Fibroblast of peridontal ligament (primary cell): ENCODE measurements around the gene VWDE.
"Not testable (repeated sequence)": the region's sequence is repeated elsewhere in the genome, so short reads cannot be mapped to it uniquely, and the experiment has no call there.

Source experiments
- DNase-seq: peaks from one replicate; pipeline ENCODE4 v3.0.0-alpha.2; 2010; ENCODE audit errors: extremely low read depth

The VWDE gene

DNA sequence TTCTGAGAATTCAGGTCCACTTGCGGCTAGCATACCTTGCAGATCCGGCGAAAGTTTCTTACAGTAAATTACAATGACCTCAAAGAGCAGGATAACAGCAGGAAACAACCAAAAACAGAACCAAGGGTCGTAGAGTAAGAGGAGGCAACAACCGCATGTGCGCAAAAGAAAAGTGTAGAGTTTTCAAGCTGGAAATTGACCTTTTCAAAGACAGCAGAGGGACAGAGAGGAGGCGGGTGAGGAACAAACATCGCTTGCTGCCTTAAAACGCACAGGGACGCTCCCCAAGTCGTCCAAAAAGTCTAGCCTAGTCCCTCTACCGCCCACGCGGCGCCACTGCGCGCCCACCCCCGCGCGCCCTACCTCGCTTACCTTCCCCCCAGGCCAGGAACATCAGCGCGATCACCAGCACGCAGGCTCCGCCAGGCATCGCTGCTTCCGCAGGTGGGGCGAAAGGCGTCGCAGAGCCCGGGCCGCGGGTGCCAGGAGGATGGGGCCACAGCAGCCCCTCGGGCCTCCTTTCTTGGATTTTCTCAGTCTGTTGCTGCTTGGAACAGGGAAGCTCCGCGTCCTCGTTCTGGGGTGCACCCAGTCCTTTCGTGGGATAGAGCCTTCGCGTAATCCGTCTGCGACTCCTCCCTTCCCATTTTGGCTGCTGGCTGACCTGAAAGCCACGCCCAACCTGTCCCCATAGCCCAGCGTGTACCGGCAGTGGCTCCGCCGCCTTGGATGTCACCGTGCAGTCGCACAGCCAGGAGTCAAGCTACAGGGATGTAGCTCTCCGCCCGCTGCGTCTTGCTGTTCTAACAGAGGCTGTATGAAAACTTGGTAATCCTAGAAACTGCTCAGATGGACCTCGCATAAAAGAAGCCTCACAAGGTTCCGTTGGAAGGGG lies at the start of gene VWDE:
Gene VWDE (minus strand): TSS at position 579 of the 895 bp plus-strand sequence. CDS start 149 bp downstream, at position 430.
- DNase-seq: no peak

- DNase-seq: not testable (repeated sequence)
Measured at GRCh38 chr7:12453136-12453535, 49.5 kb upstream of the VWDE start.

- DNase-seq: no peak
Measured at GRCh38 chr7:12450615-12451014, 47.0 kb upstream of the VWDE start.

GRCh38 chr7:12444785-12445184 lies 41.1 kb upstream of the VWDE start:
- DNase-seq: no peak

- DNase-seq: no peak
Measured at GRCh38 chr7:12440229-12440628, 36.6 kb upstream of the VWDE start.

GRCh38 chr7:12436896-12437535 lies 33.4 kb upstream of the VWDE start:
- peak; percentile 28 for DNase-seq

- DNase-seq: no peak
Measured at GRCh38 chr7:12436126-12436525, 32.5 kb upstream of the VWDE start.

- DNase-seq: peak; percentile 23
Measured at GRCh38 chr7:12434012-12434642, 30.5 kb upstream of the VWDE start.

DNA sequence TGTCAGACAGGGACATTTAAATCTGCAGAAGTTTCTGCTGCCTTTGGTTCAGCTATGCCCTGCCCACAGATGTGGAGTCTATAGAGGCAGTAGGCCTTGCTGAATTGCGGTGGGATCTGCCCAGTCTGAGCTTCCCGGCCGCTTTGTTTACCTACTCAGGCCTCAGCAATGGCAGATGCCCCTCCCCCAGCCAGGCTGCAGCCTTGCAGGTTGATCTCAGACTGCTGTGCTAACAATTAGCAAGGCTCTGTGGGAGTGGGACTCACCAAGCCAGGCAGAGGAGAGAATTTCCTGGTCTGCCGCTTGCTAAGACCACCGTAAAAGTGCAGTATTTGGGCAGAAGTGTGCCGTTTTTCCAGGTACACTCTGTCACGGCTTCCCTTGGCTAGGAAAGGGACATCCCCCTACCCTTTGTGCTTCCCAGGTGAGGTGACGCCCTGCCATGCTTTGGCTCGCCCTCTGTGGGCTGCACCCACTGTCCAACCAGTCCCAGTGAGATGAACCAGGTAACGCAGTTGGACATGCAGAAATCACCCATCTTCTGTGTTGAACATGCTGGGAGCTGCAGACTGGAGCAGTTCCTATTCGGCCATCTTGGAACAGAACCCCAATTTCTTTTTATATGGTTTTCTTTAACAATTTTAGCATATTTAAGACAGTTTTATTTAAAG lies 28.4 kb upstream of the VWDE start:
- DNase-seq: no peak

GRCh38 chr7:12425311-12425710 lies 21.6 kb upstream of the VWDE start:
- no peak for DNase-seq

GRCh38 chr7:12423997-12424745 lies 20.5 kb upstream of the VWDE start:
- DNase-seq: no peak

DNA sequence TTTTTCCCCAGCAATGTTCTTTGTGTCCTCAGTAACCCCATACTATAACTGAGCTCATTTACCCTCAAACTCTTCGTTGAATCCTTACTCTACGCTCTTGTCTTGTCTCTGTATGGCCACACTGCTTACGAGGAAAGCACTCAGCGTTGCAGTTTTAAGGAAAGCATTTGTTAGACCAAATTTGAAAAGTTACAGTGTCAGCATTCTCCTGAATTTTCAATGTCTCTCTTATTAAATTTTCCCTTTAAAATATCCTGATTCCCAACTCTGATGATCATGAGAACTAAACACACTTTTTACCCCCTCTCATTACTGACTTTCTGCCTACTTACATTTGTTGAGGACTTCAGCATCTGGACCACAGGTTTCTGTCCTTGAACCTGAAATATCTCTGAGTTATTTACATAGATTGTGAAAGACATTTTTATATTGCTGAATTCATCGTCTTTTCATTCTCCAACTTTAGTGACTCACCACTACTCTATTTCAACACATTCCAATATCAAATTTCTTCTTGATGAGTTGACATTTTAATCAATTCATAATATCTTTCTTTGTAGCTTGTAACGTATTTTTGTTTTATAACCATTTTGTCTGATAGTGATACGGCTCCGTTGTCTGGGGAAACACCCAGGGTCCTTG lies 19.8 kb upstream of the VWDE start:
- peak; percentile 72 for DNase-seq

- peak; percentile 14 for DNase-seq
Measured at GRCh38 chr7:12422554-12423320, 19.1 kb upstream of the VWDE start.

- no peak for DNase-seq
Measured at GRCh38 chr7:12418452-12418851, 14.8 kb upstream of the VWDE start.

DNA sequence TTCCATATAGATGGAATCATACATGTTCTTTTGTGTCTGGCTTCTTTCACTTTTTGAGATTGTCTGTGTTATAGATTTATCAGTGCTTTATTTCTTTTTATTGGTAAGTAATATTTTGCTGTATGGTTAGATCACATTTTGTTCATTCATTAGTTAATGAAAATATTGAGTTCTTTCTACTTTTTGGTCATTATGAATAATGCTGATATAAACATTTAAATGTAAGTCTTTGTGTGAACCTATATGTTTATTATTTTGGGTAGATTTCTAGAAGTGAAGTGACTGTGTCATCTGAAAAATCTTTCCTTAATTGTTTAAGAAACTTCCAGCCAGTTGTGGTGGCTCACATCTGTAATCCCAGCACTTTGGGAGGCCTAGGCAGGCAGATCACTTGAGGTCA lies 11.4 kb upstream of the VWDE start:
- no peak for DNase-seq

DNA sequence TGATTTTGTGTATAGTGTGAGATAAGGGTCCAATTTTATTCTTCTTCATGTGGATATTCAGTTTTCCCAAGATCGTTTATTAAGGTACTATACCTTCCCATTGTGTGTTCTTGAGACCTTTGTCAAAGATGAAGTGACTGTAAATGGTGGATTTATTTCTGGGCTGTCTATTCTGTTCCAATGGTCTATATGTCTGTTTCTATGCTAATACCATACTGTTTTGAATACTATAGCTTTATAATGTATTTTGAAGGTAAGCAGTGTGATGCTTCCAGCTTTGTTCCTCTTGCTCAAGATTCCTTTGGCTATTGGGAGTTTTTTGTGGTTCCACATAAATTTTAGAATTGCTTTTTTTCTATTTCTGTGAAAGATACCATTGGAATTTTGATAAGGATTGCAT lies 8.7 kb upstream of the VWDE start:
- no peak for DNase-seq

DNA sequence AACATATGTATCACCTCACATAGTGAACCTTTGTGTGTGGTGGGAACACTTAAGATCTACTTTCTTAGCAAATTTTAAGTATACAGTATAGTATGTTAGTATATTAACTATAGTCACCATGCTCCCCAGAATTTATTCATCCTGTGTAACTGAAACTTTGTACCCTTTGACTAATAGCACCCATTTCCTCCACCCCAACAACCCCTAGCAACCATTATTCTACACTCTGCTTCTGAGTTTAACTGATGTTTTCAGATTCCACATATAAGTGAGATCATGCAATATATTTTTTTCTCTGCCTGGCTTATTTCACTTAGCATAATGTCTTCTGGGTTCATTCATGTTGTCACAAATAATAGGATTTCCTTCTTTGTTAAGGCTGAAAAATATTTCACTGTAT lies 6.9 kb upstream of the VWDE start:
- DNase-seq: no peak

DNA sequence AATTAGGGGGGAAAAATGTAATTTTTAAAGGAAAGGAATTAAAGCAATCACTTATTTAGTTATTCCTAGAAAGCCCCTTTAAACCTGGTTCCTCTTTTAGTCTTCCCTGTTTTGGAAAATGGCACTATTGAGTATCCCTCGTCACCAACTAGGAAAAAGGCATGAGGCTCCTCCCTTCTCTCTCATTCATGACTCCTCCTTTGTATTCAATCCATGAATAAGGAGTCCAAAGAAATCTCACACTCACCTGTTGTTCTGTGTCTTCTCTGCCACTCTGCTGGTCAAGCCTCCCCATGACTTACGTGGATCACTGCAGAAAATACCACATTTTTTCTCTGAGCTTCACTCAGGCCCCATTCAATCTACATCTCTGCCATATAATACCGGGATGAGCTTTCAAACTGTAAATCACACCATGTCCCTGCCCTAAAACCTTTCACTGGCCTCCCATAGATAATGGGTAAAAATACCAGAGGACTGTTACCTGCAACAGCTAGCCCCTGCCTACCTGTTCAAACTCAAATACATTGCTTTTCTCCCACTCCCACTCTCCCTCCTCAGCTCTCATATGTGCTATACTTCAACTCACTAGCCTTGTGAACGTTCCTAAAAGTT lies 5.5 kb upstream of the VWDE start:
- no peak for DNase-seq

DNA sequence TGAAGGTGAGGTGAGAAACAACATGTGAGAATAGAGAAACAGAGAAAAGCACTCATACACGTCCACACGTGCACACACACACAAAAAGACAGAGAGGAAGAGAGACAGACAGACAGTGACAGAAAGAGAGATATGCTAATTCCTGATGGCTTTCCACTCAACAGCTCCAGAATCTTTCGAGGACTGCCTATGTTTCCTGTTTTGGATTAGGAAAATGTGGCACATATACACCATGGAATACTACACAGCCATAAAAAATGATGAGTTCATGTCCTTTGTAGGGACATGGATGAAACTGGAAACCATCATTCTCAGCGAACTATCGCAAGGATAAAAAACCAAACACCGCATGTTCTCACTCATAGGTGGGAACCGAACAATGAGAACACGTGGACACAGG lies 4.0 kb upstream of the VWDE start:
- DNase-seq: not testable (repeated sequence)

- no peak for DNase-seq
Measured at GRCh38 chr7:12402365-12402725, 1.3 kb downstream of the VWDE start.
